Endothelial cell (in vitro differentiated cells): Measurements from ENCODE around the gene CST6. TPM values are rescaled to one million over a fixed set of nuclear protein-coding genes. Genes with fewer than 3 reads are reported as not detected.

ENCODE experiments used
- DNase-seq: peaks from one replicate; pipeline ENCODE4 v3.0.0; 2021; ENCODE audit warnings: low spot score
- H3K27ac Mint-ChIP-seq: one replicate; pipeline ENCODE4 v1.8.0; 2021; ENCODE audit warnings: mixed read lengths, inconsistent platforms; ENCODE audit not compliant: unreplicated experiment
- H3K27me3 Mint-ChIP-seq: one replicate; pipeline ENCODE4 v1.8.0; 2021; ENCODE audit warnings: mild to moderate bottlenecking, moderate library complexity, mixed read lengths, inconsistent platforms; ENCODE audit not compliant: unreplicated experiment
- H3K36me3 Mint-ChIP-seq: one replicate; pipeline ENCODE4 v1.8.0; 2021; ENCODE audit warnings: mild to moderate bottlenecking, low read depth, mixed read lengths, inconsistent platforms; ENCODE audit not compliant: unreplicated experiment
- H3K4me1 Mint-ChIP-seq: one replicate; pipeline ENCODE4 v1.8.0; 2021; ENCODE audit warnings: mild to moderate bottlenecking, mixed read lengths, inconsistent platforms; ENCODE audit not compliant: unreplicated experiment
- H3K4me3 Mint-ChIP-seq: one replicate; pipeline ENCODE4 v1.8.0; 2021; ENCODE audit warnings: mild to moderate bottlenecking, mixed read lengths, inconsistent platforms; ENCODE audit not compliant: unreplicated experiment
- H3K9me3 Mint-ChIP-seq: one replicate; pipeline ENCODE4 v1.8.0; 2021; ENCODE audit warnings: mixed read lengths, inconsistent platforms; ENCODE audit not compliant: unreplicated experiment
- CTCF ChIP-seq: fragments of 200-600 bp; sonication (generic); IDR thresholded peaks from one replicate; pipeline ENCODE4 v1.5.0; 2021; ENCODE audit warnings: antibody characterized with exemption; ENCODE audit not compliant: unreplicated experiment
- total RNA-seq: library from RNA; stranded (reverse); fragmentation: NEBNext Ultra II Directional; extraction: Animal tissue kit (Norgen Biotek cat#: 25700); gene quantifications from one replicate; pipeline ENCODE4 v1.2.1, GENCODE V29; 2021; ENCODE audit not compliant: unreplicated experiment

CST6 gene
- total RNA-seq, 1 donor from 2014 or later = not detected

DNA sequence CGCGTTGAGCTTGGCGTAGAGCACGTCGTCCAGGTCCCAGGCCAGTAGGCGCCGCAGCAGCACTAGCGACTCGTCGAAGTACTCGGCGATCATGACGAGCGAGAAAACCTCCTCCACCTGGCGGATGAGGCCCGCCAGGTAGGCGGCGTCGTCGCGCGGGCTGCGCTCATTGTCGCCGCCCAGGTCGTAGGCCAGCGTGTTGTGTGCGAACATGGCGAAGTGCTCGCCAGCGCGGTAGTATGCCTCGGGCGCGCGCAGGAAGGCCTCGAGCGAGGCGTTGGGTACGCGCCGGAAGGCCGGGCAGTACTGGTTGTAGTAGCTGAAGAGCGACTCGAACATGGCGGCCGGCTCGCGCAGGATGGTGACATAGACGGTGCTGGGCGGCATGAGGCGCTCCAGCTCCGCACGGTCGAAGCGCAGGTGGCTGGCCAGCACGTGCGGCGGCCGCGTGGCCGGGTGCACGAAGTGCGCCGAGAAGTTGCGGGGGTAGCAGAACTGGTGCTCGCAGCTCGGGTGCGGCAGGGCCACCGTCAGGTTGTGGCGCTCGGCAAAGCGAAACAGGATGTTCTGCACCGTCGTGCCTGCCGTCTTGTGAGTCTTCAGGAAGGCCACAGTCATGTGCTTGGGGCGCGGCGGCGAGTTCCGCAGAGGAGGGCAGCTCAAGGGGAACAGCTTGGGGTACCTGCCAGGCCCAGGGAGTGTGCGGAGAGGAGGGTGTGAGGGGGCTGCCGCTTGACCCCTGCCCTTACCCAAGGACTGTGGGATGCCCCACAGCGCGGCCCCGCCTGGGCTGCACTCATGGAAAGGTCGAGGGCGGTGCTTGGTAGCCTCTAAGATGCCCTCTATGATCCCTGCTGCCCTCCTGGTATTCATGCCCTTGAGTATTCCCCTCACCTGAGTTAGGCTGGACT is 31.4 kb downstream of the CST6 start:
- peaks cover 16% of the 10 kb centered on the region for H3K27me3 Mint-ChIP-seq
- peaks cover 7% of the 10 kb centered on the region for H3K36me3 Mint-ChIP-seq
- H3K4me3 Mint-ChIP-seq = no peak overlapping the region
- no peaks in the 10 kb centered on the region for H3K4me1 Mint-ChIP-seq
- TF ChIP-seq CTCF = no peak
- DNase-seq = no peak
- H3K27ac Mint-ChIP-seq = no peak overlapping the region
- H3K9me3 Mint-ChIP-seq = no peaks in the 10 kb centered on the region

DNA sequence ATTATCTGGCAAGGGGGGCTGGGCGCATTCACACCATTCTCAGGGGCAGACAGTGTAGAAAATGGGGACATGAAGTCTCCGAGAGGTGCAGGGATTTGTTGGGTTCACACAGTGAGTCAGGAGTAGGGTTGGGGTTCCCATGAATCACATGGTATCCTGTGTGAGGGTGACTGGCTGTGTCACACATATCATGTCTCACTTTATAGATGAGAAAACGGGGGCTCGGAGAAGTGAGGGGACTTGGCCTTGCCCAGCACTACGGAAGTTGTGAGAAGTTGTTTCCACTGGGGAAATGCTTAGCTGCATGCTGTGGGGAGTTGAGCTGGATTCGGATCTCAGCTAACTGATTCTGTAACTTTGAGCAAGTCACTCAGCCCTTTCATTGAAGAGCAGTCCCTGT is 32.9 kb downstream of the CST6 start:
- Mint-ChIP-seq H3K36me3 (peaks cover 7% of the 10 kb centered on the region), H3K27me3 (peaks cover 12% of the 10 kb centered on the region), H3K4me1 (peaks cover 2% of the 10 kb centered on the region), H3K4me3 (peak overlapping the region; percentile 43), H3K9me3 (no peaks in the 10 kb centered on the region), H3K27ac (no peak overlapping the region)
- DNase-seq = no peak
- no peak for TF ChIP-seq CTCF

DNA sequence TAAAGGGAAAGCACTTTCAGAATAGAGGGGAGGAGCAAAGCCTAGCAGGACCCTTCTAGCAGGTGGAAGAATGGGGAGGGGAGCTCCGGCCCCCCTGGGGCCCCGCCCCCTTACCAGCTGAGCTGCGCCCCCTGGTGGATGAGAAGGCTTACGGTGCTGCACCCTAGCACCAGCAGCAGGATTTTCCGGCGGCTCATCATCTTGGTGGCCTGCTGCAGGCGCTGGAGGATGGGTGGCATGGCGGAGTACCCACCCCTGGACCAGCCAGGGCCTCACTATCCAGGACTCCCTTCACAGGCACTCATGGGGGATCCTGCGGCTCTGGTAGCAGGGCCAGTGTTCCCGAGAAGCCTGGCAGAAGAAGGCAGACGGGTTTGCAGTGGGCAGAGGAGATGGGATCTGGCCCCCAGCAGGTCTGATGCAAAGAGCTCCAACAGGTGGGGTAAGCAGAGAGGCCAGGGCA is 33.4 kb downstream of the CST6 start:
- Mint-ChIP-seq H3K4me3 (no peak overlapping the region), H3K4me1 (peaks cover 2% of the 10 kb centered on the region), H3K27me3 (peaks cover 13% of the 10 kb centered on the region), H3K27ac (no peak overlapping the region), H3K9me3 (no peaks in the 10 kb centered on the region), H3K36me3 (peaks cover 7% of the 10 kb centered on the region)
- peak; percentile 88 for DNase-seq
- peak; percentile 97 for TF ChIP-seq CTCF

GRCh38 chr11:66046901-66047300 is 35.1 kb downstream of the CST6 start:
- peaks cover 5% of the 10 kb centered on the region for H3K36me3 Mint-ChIP-seq
- no peak for TF ChIP-seq CTCF
- H3K4me3 Mint-ChIP-seq = no peak overlapping the region
- no peak overlapping the region for H3K27ac Mint-ChIP-seq
- no peak for DNase-seq
- H3K9me3 Mint-ChIP-seq = no peaks in the 10 kb centered on the region
- H3K4me1 Mint-ChIP-seq = peaks cover 9% of the 10 kb centered on the region
- peaks cover 12% of the 10 kb centered on the region for H3K27me3 Mint-ChIP-seq
